ENCODE measurements around the gene SHBG. TPM values are rescaled to one million over a fixed set of nuclear protein-coding genes. Genes with fewer than 3 reads are reported as not detected.
A peak's percentile ranks its signal among the peaks of the same experiment; 100 is the strongest.
"Not testable (repeated sequence)": the region's sequence is repeated elsewhere in the genome, so short reads cannot be mapped to it uniquely, and the experiment has no call there.

Gene SHBG
- total RNA-seq, 1 donor from 2014 or later = 3.0 TPM

- Mint-ChIP-seq H3K9me3 (no peaks in the 10 kb centered on the region), H3K27ac (peak overlapping the region; percentile 96), H3K27me3 (no peaks in the 10 kb centered on the region), H3K4me1 (ENCODE audit: unreplicated experiment) (peaks cover 13% of the 10 kb centered on the region), H3K36me3 (peaks cover 25% of the 10 kb centered on the region), H3K4me3 (peak overlapping the region; percentile 12)
- DNase-seq (ENCODE audit: extremely low spot score, unreplicated experiment) = no peak
- no peak for TF ChIP-seq CTCF (conservative IDR thresholded peaks at IDR 0.05)
These were observed 39.2 kb upstream of the SHBG start for GRCh38 chr17:7590743-7591142.

- Mint-ChIP-seq H3K36me3 (peaks cover 27% of the 10 kb centered on the region), H3K27ac (no peak overlapping the region), H3K27me3 (no peaks in the 10 kb centered on the region), H3K4me1 (ENCODE audit: unreplicated experiment) (peaks cover 13% of the 10 kb centered on the region), H3K4me3 (no peak overlapping the region), H3K9me3 (no peaks in the 10 kb centered on the region)
- DNase-seq (ENCODE audit: extremely low spot score, unreplicated experiment) = no peak
- no peak for TF ChIP-seq CTCF (conservative IDR thresholded peaks at IDR 0.05)
These were observed 38.3 kb upstream of the SHBG start for GRCh38 chr17:7591596-7591995.

DNA sequence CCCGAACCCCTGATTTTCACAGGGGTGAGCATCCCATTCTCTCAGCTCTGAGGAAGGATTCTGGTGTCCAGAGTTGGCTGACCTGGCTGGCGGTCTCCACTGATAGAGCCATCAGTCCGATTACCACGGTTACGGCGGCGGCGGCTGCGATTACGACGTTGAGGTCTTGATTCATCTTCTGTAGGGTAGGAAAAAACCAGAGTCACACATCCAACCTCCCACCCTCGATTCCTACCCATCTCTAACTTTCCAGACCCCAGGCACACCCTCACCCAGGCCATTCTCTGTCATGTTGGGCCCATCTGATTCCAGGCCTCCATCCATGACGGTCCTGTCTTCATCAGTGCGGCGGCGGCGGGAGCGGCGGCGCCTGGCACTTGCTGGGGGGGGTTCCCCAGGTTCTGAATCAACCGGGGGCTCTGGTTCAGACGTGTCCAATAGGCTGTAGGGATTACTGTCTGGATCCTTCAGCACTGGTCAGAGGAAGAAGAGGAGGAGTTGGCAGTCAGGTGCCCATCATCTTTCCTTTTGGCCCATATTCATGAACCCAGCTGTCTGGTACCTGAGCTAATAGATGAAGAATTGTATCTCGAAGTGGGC is 37.4 kb upstream of the SHBG start:
- TF ChIP-seq CTCF (conservative IDR thresholded peaks at IDR 0.05) = no peak
- Mint-ChIP-seq H3K27ac (no peak overlapping the region), H3K27me3 (no peaks in the 10 kb centered on the region), H3K9me3 (no peaks in the 10 kb centered on the region), H3K4me3 (no peak overlapping the region), H3K4me1 (ENCODE audit: unreplicated experiment) (peaks cover 10% of the 10 kb centered on the region), H3K36me3 (peaks cover 27% of the 10 kb centered on the region)
- no peak for DNase-seq (ENCODE audit: extremely low spot score, unreplicated experiment)

GRCh38 chr17:7593296-7593695 is 36.6 kb upstream of the SHBG start:
- TF ChIP-seq CTCF (conservative IDR thresholded peaks at IDR 0.05) = no peak
- peaks cover 8% of the 10 kb centered on the region for H3K4me1 Mint-ChIP-seq (ENCODE audit: unreplicated experiment)
- peaks cover 26% of the 10 kb centered on the region for H3K36me3 Mint-ChIP-seq
- H3K27ac Mint-ChIP-seq = peak overlapping the region; percentile 80
- no peak for DNase-seq (ENCODE audit: extremely low spot score, unreplicated experiment)
- no peaks in the 10 kb centered on the region for H3K27me3 Mint-ChIP-seq
- H3K9me3 Mint-ChIP-seq = no peaks in the 10 kb centered on the region
- no peak overlapping the region for H3K4me3 Mint-ChIP-seq

- H3K4me3 Mint-ChIP-seq; H3K27ac Mint-ChIP-seq; H3K4me1 Mint-ChIP-seq (ENCODE audit: unreplicated experiment); DNase-seq (ENCODE audit: extremely low spot score, unreplicated experiment); H3K9me3 Mint-ChIP-seq; H3K27me3 Mint-ChIP-seq: not testable (repeated sequence)
- peaks cover 27% of the 10 kb centered on the region for H3K36me3 Mint-ChIP-seq
These were observed 32.4 kb upstream of the SHBG start for GRCh38 chr17:7597561-7597960.

GRCh38 chr17:7606280-7606679 is 23.7 kb upstream of the SHBG start:
- H3K27ac Mint-ChIP-seq = no peak overlapping the region
- no peak for TF ChIP-seq CTCF (conservative IDR thresholded peaks at IDR 0.05)
- peaks cover 27% of the 10 kb centered on the region for H3K36me3 Mint-ChIP-seq
- H3K4me3 Mint-ChIP-seq = no peak overlapping the region
- no peaks in the 10 kb centered on the region for H3K9me3 Mint-ChIP-seq
- no peaks in the 10 kb centered on the region for H3K27me3 Mint-ChIP-seq
- peaks cover 7% of the 10 kb centered on the region for H3K4me1 Mint-ChIP-seq (ENCODE audit: unreplicated experiment)
- no peak for DNase-seq (ENCODE audit: extremely low spot score, unreplicated experiment)
